Fibroblast of skin of scalp (primary cell): Measurements from ENCODE around the gene DDRGK1.
"Not testable (repeated sequence)": the region's sequence is repeated elsewhere in the genome, so short reads cannot be mapped to it uniquely, and the experiment has no call there.

Experiments
- DNase-seq: peaks from one replicate; pipeline ENCODE4 v3.0.0-alpha.2; 2013

DDRGK1 gene

GRCh38 chr20:3215359-3215917, 11.0 kb upstream of the DDRGK1 start:
- not testable (repeated sequence) for DNase-seq

- DNase-seq = no peak
Observed at GRCh38 chr20:3213226-3213625, 8.7 kb upstream of the DDRGK1 start.

- no peak for DNase-seq
Observed at GRCh38 chr20:3210346-3210745, 5.9 kb upstream of the DDRGK1 start.

GRCh38 chr20:3209946-3210317, 5.5 kb upstream of the DDRGK1 start:
- no peak for DNase-seq

GRCh38 chr20:3209257-3209945, 4.9 kb upstream of the DDRGK1 start, which contains the start of gene ITPA:
Gene ITPA, plus strand, starts transcription at chr20:3209498. Its CDS starts 54 bp downstream, at chr20:3209552.
- DNase-seq = peak; percentile 52

- no peak for DNase-seq
Observed at GRCh38 chr20:3208786-3209256, 4.3 kb upstream of the DDRGK1 start.

- no peak for DNase-seq
Observed at GRCh38 chr20:3203315-3204123, 963 bp downstream of the DDRGK1 start.

- no peak for DNase-seq
Observed at GRCh38 chr20:3202965-3203314, 1.5 kb downstream of the DDRGK1 start.

- no peak for DNase-seq
Observed at GRCh38 chr20:3199976-3200755, 4.3 kb downstream of the DDRGK1 start.

- DNase-seq = no peak
Observed at GRCh38 chr20:3199206-3199605, 5.3 kb downstream of the DDRGK1 start.

GRCh38 chr20:3195590-3196237, 8.8 kb downstream of the DDRGK1 start:
- DNase-seq = no peak

- no peak for DNase-seq
Observed at GRCh38 chr20:3194617-3195280, 9.7 kb downstream of the DDRGK1 start.

GRCh38 chr20:3193806-3194616, 10.5 kb downstream of the DDRGK1 start:
- DNase-seq = no peak

- DNase-seq = no peak
Observed at GRCh38 chr20:3192226-3193015, 12.1 kb downstream of the DDRGK1 start.

- no peak for DNase-seq
Observed at GRCh38 chr20:3190681-3191111, 13.8 kb downstream of the DDRGK1 start.

- DNase-seq = no peak
Observed at GRCh38 chr20:3189561-3190131, 14.8 kb downstream of the DDRGK1 start.

GRCh38 chr20:3188823-3189413, 15.6 kb downstream of the DDRGK1 start:
- no peak for DNase-seq

- not testable (repeated sequence) for DNase-seq
Observed at GRCh38 chr20:3187861-3188260, 16.6 kb downstream of the DDRGK1 start.
